Fibroblast of pulmonary artery (primary cell): ENCODE results near the gene SOX6.

Experiments
- DNase-seq: peaks from one replicate; pipeline ENCODE4 v3.0.0-alpha.2; 2010; ENCODE audit warnings: low read depth
- H3K4me3 ChIP-seq: replicated peaks from 2 replicates; pipeline ENCODE4 v1.5.1; 2011; ENCODE audit warnings: low read depth, mild to moderate bottlenecking, control low read depth, low read length, moderate library complexity
- TF ChIP-seq, protein P1 (sequence below): IDR thresholded peaks from 2 replicates; pipeline ENCODE4 v1.5.1; 2011; ENCODE audit warnings: mild to moderate bottlenecking, control low read depth, low read length, inconsistent platforms; ENCODE audit errors: missing control alignments

The SOX6 gene

DNA sequence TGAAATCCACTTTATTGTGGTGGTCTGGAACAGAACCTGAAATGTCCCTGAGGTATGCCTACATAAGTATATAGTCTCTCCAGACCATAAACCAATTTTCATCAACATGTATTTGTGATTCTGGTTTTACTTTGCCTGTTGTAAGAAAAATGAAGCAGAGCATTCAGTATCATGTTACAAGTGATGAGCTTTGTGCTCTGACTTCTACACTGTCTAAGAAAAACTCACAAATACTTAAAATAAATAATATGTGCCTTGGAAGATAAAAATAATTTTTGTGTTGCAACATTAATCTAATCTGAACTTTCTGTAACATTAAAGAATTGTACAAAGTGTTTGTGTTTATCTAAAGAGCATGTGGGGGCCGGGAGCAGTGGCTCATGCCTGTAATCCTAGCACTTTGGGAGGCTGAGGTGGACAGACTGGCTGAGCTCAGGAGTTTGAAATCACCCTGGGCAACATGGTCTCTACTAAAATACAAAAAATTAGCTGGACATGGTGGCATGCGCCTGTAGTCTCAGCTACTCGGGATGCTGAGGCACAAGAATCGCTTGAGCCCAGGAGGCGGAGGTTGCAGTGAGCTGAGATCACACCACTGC lies 219.5 kb downstream of the SOX6 start:
- no peak overlapping the region for H3K4me3 ChIP-seq
- TF ChIP-seq, protein P1, sequence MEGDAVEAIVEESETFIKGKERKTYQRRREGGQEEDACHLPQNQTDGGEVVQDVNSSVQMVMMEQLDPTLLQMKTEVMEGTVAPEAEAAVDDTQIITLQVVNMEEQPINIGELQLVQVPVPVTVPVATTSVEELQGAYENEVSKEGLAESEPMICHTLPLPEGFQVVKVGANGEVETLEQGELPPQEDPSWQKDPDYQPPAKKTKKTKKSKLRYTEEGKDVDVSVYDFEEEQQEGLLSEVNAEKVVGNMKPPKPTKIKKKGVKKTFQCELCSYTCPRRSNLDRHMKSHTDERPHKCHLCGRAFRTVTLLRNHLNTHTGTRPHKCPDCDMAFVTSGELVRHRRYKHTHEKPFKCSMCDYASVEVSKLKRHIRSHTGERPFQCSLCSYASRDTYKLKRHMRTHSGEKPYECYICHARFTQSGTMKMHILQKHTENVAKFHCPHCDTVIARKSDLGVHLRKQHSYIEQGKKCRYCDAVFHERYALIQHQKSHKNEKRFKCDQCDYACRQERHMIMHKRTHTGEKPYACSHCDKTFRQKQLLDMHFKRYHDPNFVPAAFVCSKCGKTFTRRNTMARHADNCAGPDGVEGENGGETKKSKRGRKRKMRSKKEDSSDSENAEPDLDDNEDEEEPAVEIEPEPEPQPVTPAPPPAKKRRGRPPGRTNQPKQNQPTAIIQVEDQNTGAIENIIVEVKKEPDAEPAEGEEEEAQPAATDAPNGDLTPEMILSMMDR, result no peak
- DNase-seq, result no peak

DNA sequence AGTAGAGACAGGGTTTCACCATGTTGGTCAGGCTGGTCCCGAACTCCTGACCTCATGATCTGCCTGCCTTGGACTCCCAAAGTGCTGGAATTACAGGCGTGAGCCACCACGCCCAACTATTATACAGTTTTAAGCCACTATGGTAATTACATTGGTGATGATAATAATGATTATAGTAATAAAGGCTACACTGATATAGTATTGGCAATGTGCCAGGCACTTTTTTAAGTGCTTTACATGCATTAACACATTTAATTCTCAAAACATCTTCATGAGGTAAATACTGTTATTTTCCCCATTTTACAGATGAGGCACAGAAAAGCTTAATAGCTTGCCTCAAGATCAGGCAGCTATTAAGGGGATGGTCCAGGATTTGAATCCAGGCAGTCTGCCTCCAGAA lies 222.5 kb downstream of the SOX6 start:
- TF ChIP-seq, protein P1, result no peak
- DNase-seq, result no peak
- no peak overlapping the region for H3K4me3 ChIP-seq

DNA sequence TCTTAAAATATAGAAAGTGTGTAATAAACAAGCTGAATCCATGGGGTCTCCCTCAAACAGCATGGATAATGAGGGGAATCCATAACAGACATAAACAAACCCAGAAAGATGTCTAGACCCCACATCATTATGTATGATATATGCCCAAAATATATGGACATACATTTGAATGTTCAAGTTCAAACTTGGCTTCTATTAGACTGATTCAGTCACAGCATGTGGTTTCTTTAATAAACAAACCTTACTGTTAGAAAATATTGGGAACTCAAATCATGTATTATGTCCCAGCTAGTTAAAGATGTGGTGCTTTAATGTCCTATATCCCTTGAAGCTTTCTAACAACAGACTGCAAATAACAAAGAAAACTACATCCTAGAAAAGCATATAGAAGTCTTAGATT lies 228.6 kb downstream of the SOX6 start:
- TF ChIP-seq, protein P1, result no peak
- no peak for DNase-seq
- H3K4me3 ChIP-seq, result no peak overlapping the region

DNA sequence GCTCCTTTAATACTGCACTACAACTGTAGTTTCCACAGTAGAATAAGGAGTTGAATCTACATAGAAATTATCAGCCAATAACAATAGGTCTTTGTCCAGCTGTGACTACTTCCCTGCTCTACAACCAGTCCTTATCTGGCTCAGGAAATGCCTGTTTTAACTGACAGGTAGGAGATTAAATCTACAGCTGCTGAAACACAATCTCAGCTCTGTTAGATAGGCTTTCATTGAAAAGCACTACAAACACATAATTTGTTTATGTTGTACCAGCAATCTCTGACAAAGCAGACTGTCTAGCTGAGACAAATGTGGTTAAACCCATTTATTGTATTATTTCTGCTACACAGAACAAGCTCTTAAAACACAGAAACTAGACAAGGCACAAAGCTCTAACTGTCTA lies 230.0 kb downstream of the SOX6 start:
- H3K4me3 ChIP-seq, result no peak overlapping the region
- TF ChIP-seq, protein P1, result no peak
- DNase-seq, result peak; percentile 31

DNA sequence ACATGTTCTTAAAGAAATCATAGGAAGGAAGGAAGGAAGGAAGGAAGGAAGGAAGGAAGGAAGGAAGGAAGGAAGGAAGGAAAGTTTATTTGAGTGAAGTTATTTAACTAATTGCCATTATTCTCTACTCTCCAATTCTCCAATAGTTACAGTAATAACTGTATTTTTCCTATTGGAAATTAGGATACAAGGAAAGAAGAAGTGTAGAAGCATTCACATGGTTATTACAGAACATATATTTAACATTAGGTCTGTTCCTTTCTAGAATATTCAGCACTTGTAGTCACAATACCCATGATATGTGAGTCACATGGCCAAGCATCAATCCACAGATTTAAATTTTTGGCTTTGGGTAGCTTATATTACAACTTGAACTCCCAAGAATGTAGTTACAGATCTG lies 230.6 kb downstream of the SOX6 start:
- no peak overlapping the region for H3K4me3 ChIP-seq
- no peak for DNase-seq
- TF ChIP-seq, protein P1, result no peak

DNA sequence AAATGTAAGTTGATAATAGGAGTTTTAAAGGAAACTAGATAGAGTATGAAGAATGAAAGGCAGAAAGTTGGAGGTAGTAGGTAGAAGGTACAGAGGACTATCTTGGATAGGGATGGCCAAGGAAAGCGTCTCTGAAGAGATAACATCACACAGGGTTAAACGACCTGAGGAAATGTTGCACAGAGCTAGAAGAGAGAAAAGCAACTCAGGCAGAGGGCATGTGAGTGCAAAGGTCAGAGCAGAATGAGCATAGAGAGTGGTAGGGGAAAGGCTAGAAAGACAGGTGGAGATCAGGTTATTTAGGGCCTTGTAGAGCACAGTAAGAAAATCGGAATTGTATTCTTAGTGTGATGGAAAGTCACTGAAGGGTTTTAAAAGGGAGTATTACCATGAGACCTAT lies 232.0 kb downstream of the SOX6 start:
- TF ChIP-seq, protein P1, result no peak
- DNase-seq, result no peak
- H3K4me3 ChIP-seq, result no peak overlapping the region

DNA sequence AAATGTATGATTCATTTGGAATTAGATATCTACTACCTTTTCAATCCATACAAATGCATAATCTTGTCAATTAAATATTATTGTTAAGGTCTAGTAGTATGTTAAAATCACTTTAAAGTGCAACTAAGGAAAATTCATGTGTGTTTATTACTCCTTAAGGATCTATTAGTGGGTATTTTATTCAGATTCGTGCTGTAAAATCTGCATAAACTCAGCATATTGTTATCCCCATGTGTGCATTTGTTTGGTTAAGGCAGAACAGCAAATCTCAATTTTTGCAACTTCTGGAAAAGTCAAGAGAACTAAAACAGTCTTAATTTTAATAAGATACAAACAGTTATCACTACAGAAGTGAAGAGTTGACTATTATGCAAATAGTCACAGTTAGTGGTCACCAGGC lies 234.5 kb downstream of the SOX6 start:
- no peak overlapping the region for H3K4me3 ChIP-seq
- DNase-seq, result no peak
- TF ChIP-seq, protein P1, result no peak
